GM10266 (cell line): ENCODE measurements around the gene STAMBPL1.

Experiments used
- DNase-seq: peaks from one replicate; pipeline ENCODE4 v3.0.0; 2012; ENCODE audit errors: extremely low spot score
- CTCF ChIP-seq: IDR thresholded peaks from 2 replicates; pipeline ENCODE4 v1.5.1; 2012; ENCODE audit warnings: mild to moderate bottlenecking, low read depth; ENCODE audit not compliant: control insufficient read depth, insufficient read depth; ENCODE audit errors: missing control alignments

STAMBPL1 gene

GRCh38 chr10:88943778-88944177, 63.7 kb downstream of the STAMBPL1 start:
- TF ChIP-seq CTCF: no peak
- no peak for DNase-seq

- peak; percentile 6 for DNase-seq
Measured at GRCh38 chr10:88944813-88945212, 64.8 kb downstream of the STAMBPL1 start.

DNA sequence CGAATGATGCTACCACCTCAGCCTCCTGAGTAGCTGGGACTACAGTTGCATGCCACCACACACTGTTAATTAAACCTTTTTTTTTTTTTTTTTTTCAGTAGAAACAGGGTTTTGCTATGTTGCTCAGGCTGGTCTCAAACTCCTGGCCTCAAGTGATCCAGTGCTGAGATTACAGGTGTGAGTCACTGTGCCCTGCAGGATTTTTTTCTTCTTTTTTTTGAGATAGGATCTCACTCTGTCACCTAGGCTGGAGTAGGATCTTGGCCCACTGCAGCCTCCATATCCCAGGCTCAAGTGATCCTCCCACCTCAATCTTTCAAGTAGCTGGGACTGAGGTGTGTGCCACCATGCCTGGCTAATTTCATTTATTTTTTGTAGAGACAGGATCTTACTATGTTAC, 66.2 kb downstream of the STAMBPL1 start:
- no peak for TF ChIP-seq CTCF
- no peak for DNase-seq

More at GRCh38 chr10:88944813-88945212, 64.8 kb downstream of the STAMBPL1 start:
- TF ChIP-seq CTCF: no peak

GRCh38 chr10:88946965-88947590, 67.0 kb downstream of the STAMBPL1 start:
- TF ChIP-seq CTCF: no peak
- DNase-seq: no peak

DNA sequence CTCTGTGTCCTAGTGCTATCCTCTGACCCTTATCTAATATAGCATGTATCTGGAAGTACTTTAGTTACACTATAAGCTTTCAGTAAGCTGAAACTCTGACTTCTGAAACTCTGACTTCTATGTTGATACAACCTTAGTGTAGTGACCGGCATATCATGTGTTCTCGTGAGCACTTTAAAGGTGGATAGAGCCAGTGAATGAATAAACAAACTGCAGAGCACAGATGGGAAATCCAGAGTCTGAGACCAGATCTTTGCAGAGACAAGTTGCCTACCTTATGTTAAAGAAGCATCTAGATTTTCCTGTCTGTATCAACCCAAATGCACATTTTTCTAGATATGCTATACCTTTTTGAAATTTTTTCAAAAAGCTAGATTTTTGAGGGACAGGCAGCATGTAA, 69.0 kb downstream of the STAMBPL1 start:
- TF ChIP-seq CTCF: no peak
- no peak for DNase-seq

- no peak for DNase-seq
- no peak for TF ChIP-seq CTCF
Measured at GRCh38 chr10:88949912-88950837, 70.1 kb downstream of the STAMBPL1 start.

DNA sequence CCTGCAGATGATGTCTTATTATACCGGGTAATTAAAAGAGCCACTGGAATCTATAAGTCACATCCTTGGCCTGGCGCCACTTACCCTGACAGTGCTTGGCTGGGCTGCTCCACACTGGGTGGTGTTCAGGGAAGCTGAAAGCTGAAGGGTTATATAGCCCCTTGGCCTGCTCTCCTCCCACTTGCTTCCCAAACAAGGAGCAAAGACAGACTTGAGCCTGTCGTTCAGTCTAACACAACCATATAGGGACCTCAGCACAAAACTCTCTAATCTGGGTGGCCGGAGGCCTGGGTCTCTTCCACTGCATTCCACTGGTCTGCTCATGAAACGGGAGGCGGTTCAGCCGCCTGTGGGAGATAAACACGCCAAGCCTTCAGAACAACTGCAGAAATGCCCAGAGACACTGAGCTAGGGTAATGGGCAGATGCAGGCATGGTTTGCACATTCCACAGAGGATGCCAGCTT, 72.6 kb downstream of the STAMBPL1 start, which contains the start of gene ACTA2:
TSS of gene ACTA2 (minus strand) at position 127 of the 465 bp plus-strand sequence. CDS start 3,843 bp downstream, outside the sequence.
- no peak for TF ChIP-seq CTCF
- DNase-seq: no peak
